Prostate gland (tissue), 2 donors: Measurements from ENCODE around the gene SUSD3.

ENCODE experiments used
- POLR2A ChIP-seq: fragments of 450-650 bp; IDR thresholded peaks from one replicate; pipeline ENCODE4 v1.6.1; 2016; ENCODE audit warnings: antibody characterized with exemption, mild to moderate bottlenecking
- POLR2AphosphoS5 ChIP-seq: sonication (generic); formaldehyde crosslinking; IDR thresholded peaks from one replicate; pipeline ENCODE4 v1.6.1; 2017; ENCODE audit warnings: antibody characterized with exemption
- TF ChIP-seq, protein P1 (sequence below), 4 experiments: fragments of 200-600 bp in 2 of 4; fragments of 450-650 bp in 2 of 4; sonication (generic) in 2 of 4; IDR thresholded peaks; 1 replicate in 3 of 4; 2 replicates in 1 of 4; pipeline ENCODE4 v1.5.1; 2016 to 2019; ENCODE audit warnings: antibody characterized with exemption in 4 of 4, mild to moderate bottlenecking in 2 of 4, moderate library complexity in 2 of 4

GRCh38 chr9:93057703-93058354, 672 bp upstream of the SUSD3 start:
- TF ChIP-seq POLR2AphosphoS5, result no peak
- TF ChIP-seq, protein P1, sequence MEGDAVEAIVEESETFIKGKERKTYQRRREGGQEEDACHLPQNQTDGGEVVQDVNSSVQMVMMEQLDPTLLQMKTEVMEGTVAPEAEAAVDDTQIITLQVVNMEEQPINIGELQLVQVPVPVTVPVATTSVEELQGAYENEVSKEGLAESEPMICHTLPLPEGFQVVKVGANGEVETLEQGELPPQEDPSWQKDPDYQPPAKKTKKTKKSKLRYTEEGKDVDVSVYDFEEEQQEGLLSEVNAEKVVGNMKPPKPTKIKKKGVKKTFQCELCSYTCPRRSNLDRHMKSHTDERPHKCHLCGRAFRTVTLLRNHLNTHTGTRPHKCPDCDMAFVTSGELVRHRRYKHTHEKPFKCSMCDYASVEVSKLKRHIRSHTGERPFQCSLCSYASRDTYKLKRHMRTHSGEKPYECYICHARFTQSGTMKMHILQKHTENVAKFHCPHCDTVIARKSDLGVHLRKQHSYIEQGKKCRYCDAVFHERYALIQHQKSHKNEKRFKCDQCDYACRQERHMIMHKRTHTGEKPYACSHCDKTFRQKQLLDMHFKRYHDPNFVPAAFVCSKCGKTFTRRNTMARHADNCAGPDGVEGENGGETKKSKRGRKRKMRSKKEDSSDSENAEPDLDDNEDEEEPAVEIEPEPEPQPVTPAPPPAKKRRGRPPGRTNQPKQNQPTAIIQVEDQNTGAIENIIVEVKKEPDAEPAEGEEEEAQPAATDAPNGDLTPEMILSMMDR (IDR thresholded peaks at IDR 0.05), result no peak
- TF ChIP-seq POLR2A, result no peak
